Measurements from ENCODE around the gene PRDM11.

PRDM11 gene

DNA sequence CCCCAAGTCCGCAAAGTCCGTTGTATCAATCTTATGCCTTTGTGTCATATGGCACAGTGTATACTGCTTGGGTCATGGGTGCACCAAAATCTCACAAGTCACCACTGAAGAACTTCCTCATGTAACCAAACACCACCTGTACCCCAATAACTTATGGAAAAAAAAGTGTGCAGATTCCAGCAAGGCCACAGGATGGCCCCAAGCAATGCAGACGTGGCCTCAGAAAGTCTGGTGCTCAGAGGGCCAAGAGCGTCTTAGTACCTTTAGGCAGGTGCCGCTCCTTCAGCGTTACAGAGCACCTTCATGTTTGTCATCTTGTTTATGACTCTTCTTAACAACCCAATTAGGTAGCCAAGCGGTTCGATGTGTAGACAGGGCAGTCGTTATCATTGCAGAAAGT is 65.3 kb downstream of the PRDM11 start:
- FAIRE-seq, result no peak
- no peak for DNase-seq (ENCODE audit: insufficient read length, low spot score)
- TF ChIP-seq POLR2A (IDR thresholded peaks at IDR 0.05; ENCODE audit: low read depth, low read length), result no peak
- no peak for TF ChIP-seq POLR2AphosphoS5 (IDR thresholded peaks at IDR 0.05; ENCODE audit: low read depth, low read length)
- TF ChIP-seq POU2F2 (IDR thresholded peaks at IDR 0.05; ENCODE audit: low read depth, low read length), result no peak
- TF ChIP-seq PAX5 (IDR thresholded peaks at IDR 0.05; ENCODE audit: insufficient read depth, low read length, severe bottlenecking), result no peak
- no peak for TF ChIP-seq TAF1 (IDR thresholded peaks at IDR 0.05; ENCODE audit: low read depth, low read length)
- no peak for TF ChIP-seq SPI1 (IDR thresholded peaks at IDR 0.05; ENCODE audit: low read depth, low read length)

DNA sequence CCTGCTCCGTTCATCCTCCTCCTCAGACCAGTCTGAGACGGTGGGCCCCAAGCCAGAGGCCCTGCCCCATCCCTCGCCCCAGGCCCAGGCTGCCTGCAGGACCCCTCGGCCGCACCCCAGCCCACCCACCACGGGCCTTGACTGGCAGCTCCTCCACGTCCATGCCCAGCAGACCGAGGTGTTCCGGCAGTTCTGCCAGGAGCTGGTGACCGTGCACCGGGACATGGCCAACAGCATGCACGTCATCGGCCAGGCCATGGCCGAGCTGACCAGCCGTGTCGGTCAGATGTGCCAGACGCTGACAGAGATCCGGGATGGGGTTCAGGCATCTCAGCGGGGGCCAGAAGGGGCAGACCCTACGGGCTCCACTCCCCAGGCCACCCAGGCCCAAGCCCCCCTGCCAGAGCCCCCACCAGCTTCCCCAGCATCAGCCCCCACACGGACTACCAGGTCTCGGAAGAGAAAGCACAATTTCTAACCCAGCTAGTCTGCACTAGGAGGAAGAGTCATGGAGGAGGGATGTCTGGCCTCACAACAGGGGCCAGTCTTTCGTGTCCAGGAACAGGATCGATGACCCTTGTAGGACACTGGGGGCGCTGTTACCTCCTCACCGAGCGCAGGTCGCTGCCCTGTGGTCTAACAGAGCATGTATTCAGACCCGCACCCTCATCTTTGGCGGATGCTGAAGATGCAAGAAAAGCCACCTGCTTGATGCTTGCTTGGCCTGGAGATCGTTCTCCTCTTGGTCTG is 66.3 kb downstream of the PRDM11 start:
- no peak for FAIRE-seq

DNA sequence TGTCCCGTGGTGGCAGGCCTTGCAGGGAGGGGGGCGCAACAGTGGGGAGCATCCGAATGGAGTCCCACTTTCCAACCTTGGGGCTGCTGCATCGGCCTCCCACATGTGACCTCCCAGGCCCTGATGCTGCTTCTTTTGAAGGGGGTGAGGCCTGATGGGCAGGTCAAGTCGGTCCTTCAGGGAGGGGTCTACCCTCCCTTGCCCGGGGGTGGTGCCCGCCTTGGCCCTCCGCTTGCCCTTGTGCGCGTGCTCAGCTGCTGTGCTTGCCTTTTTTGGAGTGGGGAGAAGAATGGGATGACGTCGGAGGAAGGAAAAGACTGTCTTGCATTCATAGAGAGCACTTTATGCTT is 66.9 kb downstream of the PRDM11 start:
- no peak for FAIRE-seq
- DNase-seq (ENCODE audit: insufficient read length, low spot score), result no peak
- TF ChIP-seq POLR2A (IDR thresholded peaks at IDR 0.05; ENCODE audit: low read depth, low read length) (no peak), SPI1 (IDR thresholded peaks at IDR 0.05; ENCODE audit: low read depth, low read length) (no peak)

More for the DNA sequence above, 66.3 kb downstream of the PRDM11 start:
- DNase-seq (ENCODE audit: insufficient read length, low spot score), result no peak
- TF ChIP-seq POLR2A (IDR thresholded peaks at IDR 0.05; ENCODE audit: low read depth, low read length), result no peak
- no peak for TF ChIP-seq TAF1 (IDR thresholded peaks at IDR 0.05; ENCODE audit: low read depth, low read length)
- no peak for TF ChIP-seq PAX5 (IDR thresholded peaks at IDR 0.05; ENCODE audit: insufficient read depth, low read length, severe bottlenecking)
- TF ChIP-seq SPI1 (IDR thresholded peaks at IDR 0.05; ENCODE audit: low read depth, low read length), result no peak
- no peak for TF ChIP-seq POLR2AphosphoS5 (IDR thresholded peaks at IDR 0.05; ENCODE audit: low read depth, low read length)
- no peak for TF ChIP-seq POU2F2 (IDR thresholded peaks at IDR 0.05; ENCODE audit: low read depth, low read length)

DNA sequence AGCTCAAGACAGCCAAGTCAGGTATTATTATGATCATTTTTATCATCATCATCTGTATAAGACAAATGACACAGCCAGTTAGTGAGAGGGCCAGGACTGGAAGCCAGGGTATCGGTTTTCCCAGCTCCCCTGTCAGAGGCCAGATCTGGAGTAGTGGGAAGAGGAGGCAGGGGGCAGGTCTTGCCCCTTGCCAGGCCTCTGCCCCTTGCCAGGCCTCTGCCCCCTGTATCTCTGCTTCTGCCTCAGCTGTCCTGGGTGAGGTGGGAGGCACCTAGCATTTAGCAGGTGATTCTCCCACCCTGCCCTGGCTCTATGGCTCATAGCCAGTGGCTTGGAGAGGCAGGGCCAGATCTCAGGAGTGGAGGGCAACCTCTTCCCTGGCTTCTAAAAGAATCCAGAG is 67.3 kb downstream of the PRDM11 start:
- no peak for FAIRE-seq
- TF ChIP-seq TAF1 (IDR thresholded peaks at IDR 0.05; ENCODE audit: low read depth, low read length) (no peak), POLR2A (IDR thresholded peaks at IDR 0.05; ENCODE audit: low read depth, low read length) (no peak), PAX5 (IDR thresholded peaks at IDR 0.05; ENCODE audit: insufficient read depth, low read length, severe bottlenecking) (no peak), POU2F2 (IDR thresholded peaks at IDR 0.05; ENCODE audit: low read depth, low read length) (no peak), SPI1 (IDR thresholded peaks at IDR 0.05; ENCODE audit: low read depth, low read length) (no peak), POLR2AphosphoS5 (IDR thresholded peaks at IDR 0.05; ENCODE audit: low read depth, low read length) (no peak)
- no peak for DNase-seq (ENCODE audit: insufficient read length, low spot score)

DNA sequence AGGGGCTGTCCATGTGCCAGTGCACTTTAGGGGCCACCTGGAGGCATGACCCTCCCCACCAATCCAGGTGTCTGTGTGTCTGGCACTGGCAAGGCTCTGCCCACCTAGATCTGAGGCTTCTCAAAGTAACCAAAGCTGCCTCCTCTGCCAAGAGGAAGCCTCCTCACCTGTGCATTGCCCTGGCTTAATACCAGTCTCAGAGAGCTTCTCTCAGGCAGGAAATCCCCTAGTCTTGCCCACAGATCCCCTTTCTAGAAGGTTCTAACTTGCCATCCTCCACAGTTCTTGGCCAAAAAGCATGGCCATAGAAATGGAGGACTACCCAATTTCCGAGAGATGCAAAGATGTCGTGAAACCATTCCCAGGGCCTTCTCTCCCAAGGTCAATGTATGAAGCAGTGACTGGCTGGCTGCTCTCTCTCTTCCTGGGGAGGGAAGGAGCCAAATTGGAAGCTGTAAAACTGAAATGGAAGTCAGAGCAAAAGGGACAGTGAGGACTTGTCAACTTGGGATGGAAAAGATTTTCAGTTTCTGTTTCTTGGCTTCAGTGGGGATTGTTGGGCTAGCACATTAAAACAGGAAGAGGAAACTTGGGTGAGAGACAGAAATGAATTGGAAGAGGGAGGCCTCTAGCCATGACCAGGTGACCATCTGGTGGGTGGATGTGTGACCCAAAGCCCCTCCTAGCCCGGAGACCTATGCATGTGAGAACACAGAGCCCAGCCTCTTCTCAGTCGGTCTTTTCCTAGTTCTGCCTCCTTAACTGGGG is 68.8 kb downstream of the PRDM11 start:
- DNase-seq (ENCODE audit: insufficient read length, low spot score), result no peak
- FAIRE-seq, result no peak
- TF ChIP-seq POLR2AphosphoS5 (IDR thresholded peaks at IDR 0.05; ENCODE audit: low read depth, low read length), result no peak
- peak; percentile 45 for TF ChIP-seq SPI1 (IDR thresholded peaks at IDR 0.05; ENCODE audit: low read depth, low read length)

DNA sequence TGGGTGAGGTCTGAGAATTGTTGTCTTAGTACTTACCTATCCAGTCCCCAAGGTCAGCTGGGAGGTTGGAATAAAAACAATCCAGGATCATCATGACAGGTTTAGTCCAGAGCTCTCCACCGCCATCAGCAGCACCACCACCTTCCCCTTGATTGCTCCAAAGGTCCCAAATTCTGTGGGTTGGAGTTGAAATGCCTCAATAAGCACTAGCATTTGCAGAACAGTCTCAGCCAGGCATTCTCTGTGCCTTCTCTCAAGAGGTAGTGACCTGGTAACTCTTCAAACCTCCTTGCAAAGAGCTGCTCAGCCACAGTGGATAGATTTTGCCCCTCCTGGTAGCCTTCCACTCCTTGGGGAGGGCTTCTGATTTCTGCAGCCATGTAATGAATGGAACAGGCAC is 69.6 kb downstream of the PRDM11 start:
- DNase-seq (ENCODE audit: insufficient read length, low spot score), result no peak
- no peak for FAIRE-seq
- TF ChIP-seq POLR2A (IDR thresholded peaks at IDR 0.05; ENCODE audit: low read depth, low read length) (no peak), SPI1 (IDR thresholded peaks at IDR 0.05; ENCODE audit: low read depth, low read length) (no peak), PAX5 (IDR thresholded peaks at IDR 0.05; ENCODE audit: insufficient read depth, low read length, severe bottlenecking) (no peak), POLR2AphosphoS5 (IDR thresholded peaks at IDR 0.05; ENCODE audit: low read depth, low read length) (no peak), POU2F2 (IDR thresholded peaks at IDR 0.05; ENCODE audit: low read depth, low read length) (no peak), TAF1 (IDR thresholded peaks at IDR 0.05; ENCODE audit: low read depth, low read length) (no peak)

DNA sequence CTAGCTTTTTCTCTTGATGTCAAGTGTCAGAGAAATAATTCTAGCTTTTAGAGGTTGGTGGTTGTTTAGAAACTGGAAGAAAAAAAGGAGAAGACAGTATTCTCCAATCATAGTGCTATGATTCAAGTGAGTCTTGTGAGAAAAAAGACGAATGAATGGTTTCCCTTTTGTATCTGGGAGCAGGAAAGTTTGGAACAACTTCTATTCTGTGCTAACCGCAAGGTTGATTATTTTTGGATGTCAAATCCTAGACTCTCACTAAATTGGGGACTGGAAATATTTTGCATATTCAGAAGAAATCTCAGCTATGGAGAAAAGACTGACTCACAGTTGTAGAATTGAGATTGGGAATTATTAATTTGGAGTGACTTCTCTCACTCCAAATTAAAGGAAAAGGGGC is 70.5 kb downstream of the PRDM11 start:
- DNase-seq (ENCODE audit: insufficient read length, low spot score) (no peak), FAIRE-seq (no peak)
- no peak for TF ChIP-seq POU2F2 (IDR thresholded peaks at IDR 0.05; ENCODE audit: low read depth, low read length)
- TF ChIP-seq SPI1 (IDR thresholded peaks at IDR 0.05; ENCODE audit: low read depth, low read length), result no peak
- no peak for TF ChIP-seq PAX5 (IDR thresholded peaks at IDR 0.05; ENCODE audit: insufficient read depth, low read length, severe bottlenecking)
- TF ChIP-seq TAF1 (IDR thresholded peaks at IDR 0.05; ENCODE audit: low read depth, low read length), result no peak
- no peak for TF ChIP-seq POLR2A (IDR thresholded peaks at IDR 0.05; ENCODE audit: low read depth, low read length)
- TF ChIP-seq POLR2AphosphoS5 (IDR thresholded peaks at IDR 0.05; ENCODE audit: low read depth, low read length), result no peak

DNA sequence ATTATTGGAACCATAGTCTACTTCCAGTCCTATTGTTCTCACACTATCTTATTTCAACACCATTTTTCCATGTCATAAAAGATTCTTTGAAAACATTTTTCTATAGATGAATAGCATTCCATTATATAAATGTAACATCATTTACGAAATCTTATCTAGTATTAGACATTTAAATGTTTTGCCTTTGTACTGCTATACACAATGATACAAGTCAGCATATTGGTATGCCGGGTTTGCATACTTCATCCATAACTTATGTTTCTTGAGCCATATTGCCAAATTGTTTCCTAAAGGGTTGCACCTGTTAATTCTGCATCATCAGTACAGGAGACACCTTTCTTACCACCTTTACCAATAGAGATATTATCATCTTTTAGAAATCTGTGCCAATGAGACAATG is 71.6 kb downstream of the PRDM11 start:
- no peak for DNase-seq (ENCODE audit: insufficient read length, low spot score)
- TF ChIP-seq POLR2A (IDR thresholded peaks at IDR 0.05; ENCODE audit: low read depth, low read length) (no peak), SPI1 (IDR thresholded peaks at IDR 0.05; ENCODE audit: low read depth, low read length) (no peak), TAF1 (IDR thresholded peaks at IDR 0.05; ENCODE audit: low read depth, low read length) (no peak), POU2F2 (IDR thresholded peaks at IDR 0.05; ENCODE audit: low read depth, low read length) (no peak), POLR2AphosphoS5 (IDR thresholded peaks at IDR 0.05; ENCODE audit: low read depth, low read length) (no peak), PAX5 (IDR thresholded peaks at IDR 0.05; ENCODE audit: insufficient read depth, low read length, severe bottlenecking) (no peak)
- no peak for FAIRE-seq

DNA sequence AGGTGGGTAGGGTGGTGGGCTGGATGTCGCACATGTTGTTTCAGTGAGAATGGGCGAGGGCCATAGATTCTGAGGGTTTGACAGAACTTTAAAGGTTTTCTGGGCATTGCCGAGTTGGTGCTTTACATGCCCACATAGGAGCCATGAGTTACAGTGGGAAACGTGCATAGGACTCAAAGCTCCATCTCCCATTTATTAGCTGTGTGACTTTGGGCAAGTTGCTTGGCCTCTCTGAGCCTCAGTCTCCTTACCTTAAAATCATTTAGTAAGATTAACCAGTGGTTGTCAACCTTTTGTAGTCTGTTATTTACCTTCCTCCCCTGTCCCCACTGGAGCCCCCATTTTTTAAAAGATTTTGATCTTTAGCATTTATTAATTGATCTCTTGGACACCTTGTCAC is 72.3 kb downstream of the PRDM11 start:
- TF ChIP-seq POU2F2 (IDR thresholded peaks at IDR 0.05; ENCODE audit: low read depth, low read length) (no peak), SPI1 (IDR thresholded peaks at IDR 0.05; ENCODE audit: low read depth, low read length) (no peak), POLR2AphosphoS5 (IDR thresholded peaks at IDR 0.05; ENCODE audit: low read depth, low read length) (no peak), POLR2A (IDR thresholded peaks at IDR 0.05; ENCODE audit: low read depth, low read length) (no peak), TAF1 (IDR thresholded peaks at IDR 0.05; ENCODE audit: low read depth, low read length) (no peak), PAX5 (IDR thresholded peaks at IDR 0.05; ENCODE audit: insufficient read depth, low read length, severe bottlenecking) (no peak)
- DNase-seq (ENCODE audit: insufficient read length, low spot score) (no peak), FAIRE-seq (no peak)

DNA sequence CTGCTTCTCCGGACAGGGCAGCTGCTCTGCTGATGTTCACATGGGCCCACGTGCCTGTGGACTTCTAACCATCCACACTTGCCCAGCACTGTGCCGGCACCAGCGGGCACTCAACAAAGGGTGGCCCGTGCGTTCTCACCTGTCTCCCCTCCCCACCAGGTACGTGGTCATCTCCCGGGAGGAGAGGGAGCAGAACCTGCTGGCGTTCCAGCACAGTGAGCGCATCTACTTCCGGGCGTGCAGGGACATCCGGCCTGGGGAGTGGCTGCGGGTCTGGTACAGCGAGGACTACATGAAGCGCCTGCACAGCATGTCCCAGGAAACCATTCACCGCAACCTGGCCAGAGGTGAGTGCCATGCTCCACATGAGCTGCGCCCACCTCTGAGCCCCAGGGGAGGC is 73.0 kb downstream of the PRDM11 start:
- FAIRE-seq, result no peak
- TF ChIP-seq SPI1 (IDR thresholded peaks at IDR 0.05; ENCODE audit: low read depth, low read length), result no peak
- no peak for TF ChIP-seq POLR2AphosphoS5 (IDR thresholded peaks at IDR 0.05; ENCODE audit: low read depth, low read length)
- no peak for TF ChIP-seq PAX5 (IDR thresholded peaks at IDR 0.05; ENCODE audit: insufficient read depth, low read length, severe bottlenecking)
- no peak for TF ChIP-seq POLR2A (IDR thresholded peaks at IDR 0.05; ENCODE audit: low read depth, low read length)
- TF ChIP-seq POU2F2 (IDR thresholded peaks at IDR 0.05; ENCODE audit: low read depth, low read length), result no peak
- no peak for TF ChIP-seq TAF1 (IDR thresholded peaks at IDR 0.05; ENCODE audit: low read depth, low read length)
- no peak for DNase-seq (ENCODE audit: insufficient read length, low spot score)
